Measurements from ENCODE around the gene MCRS1.
A peak's percentile ranks its signal among the peaks of the same experiment; 100 is the strongest.
"Not testable (repeated sequence)": the region's sequence is repeated elsewhere in the genome, so short reads cannot be mapped to it uniquely, and the experiment has no call there.

The MCRS1 gene, protein sequence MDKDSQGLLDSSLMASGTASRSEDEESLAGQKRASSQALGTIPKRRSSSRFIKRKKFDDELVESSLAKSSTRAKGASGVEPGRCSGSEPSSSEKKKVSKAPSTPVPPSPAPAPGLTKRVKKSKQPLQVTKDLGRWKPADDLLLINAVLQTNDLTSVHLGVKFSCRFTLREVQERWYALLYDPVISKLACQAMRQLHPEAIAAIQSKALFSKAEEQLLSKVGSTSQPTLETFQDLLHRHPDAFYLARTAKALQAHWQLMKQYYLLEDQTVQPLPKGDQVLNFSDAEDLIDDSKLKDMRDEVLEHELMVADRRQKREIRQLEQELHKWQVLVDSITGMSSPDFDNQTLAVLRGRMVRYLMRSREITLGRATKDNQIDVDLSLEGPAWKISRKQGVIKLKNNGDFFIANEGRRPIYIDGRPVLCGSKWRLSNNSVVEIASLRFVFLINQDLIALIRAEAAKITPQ

DNA sequence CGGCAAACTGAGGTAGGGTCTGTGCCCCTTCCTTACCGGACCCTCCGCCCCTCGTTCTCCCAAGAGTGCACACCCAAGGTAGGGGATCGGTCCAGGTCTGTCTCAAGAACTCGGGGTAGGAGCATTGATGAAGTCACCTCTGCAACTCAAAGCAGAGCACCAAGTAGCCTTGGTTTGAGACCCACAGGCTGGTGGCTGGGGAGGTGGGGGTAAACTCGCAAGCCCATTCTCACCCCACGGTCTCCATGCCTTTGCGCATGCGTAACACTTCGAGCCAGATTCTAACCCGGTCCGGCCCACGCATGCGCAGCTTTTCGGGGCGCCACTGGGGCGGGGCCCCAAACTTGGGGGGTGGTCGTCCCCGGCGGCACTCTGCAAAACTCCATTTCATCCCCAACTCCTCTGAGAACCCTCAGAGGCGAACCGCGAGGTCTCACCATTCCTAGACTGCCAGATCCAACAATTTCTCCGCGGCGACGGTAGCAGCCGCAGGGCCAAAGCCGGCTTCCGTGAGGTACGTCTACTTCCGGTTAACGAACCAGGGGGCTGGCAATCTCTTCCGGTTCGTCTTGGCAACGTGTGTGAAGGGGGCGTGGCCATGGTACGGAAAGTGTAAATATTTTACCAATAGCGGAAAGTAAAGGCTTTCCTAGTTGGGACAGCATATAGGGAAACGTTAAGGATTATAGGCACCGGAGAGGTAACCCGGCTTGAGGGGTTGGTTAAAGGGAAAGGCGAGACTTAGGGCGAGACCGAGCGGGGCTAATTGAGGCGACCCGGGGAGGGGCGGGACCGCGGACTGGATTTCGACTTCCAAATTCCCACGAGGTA lies at the start of gene MCRS1:
Gene MCRS1 (minus strand): TSS at position 532 of the 831 bp plus-strand sequence. CDS start 1,411 bp downstream, outside the sequence.
- ATAC-seq: peak; percentile 96
- H3K27ac Mint-ChIP-seq: peak within 1 kb of the TSS; percentile 97
- no peaks in the 10 kb centered on the region for H3K27me3 Mint-ChIP-seq
- H3K9me3 Mint-ChIP-seq: no peaks in the 10 kb centered on the region
- peak within 1 kb of the TSS; percentile 99 for H3K4me3 Mint-ChIP-seq
- peaks cover 51% of the 10 kb centered on the region for H3K4me1 Mint-ChIP-seq
- peaks cover 30% of the 10 kb centered on the region for H3K36me3 Mint-ChIP-seq

DNA sequence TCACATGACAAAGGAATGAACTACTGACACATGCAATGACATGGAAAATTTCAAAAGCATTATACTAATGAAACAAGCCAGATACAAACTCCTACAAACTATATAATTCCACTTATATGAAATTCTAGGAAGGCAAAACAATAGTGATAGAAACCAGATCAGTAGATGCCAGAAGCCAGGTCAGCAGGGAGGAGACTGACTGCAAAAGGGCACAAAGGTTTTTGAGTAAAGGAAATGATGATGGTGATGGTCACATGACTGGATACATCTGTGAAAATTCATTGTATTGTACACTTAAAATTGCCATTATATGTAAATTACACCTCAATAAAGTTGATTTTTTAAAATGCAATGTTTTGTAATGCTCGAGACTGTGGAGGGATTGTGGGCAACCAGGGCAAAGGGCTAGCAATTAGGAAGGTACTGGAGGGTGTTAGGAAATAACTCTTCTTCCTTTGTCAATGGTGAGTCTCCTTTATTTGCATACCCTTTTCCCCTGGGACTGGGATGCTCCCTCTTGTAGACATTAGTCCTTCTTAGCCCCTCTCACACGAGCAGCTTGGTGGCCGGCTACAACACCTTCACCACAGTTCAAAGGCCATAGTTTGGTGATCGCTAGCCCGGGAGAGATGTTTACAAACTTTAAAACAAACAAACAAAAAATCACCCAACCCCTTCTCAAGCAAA lies 48.7 kb upstream of the MCRS1 start:
- Mint-ChIP-seq H3K9me3 (no peaks in the 10 kb centered on the region), H3K4me3 (no peak overlapping the region), H3K4me1 (peaks cover 22% of the 10 kb centered on the region), H3K36me3 (no peaks in the 10 kb centered on the region), H3K27ac (no peak overlapping the region), H3K27me3 (peaks cover 17% of the 10 kb centered on the region)
- no peak for ATAC-seq

DNA sequence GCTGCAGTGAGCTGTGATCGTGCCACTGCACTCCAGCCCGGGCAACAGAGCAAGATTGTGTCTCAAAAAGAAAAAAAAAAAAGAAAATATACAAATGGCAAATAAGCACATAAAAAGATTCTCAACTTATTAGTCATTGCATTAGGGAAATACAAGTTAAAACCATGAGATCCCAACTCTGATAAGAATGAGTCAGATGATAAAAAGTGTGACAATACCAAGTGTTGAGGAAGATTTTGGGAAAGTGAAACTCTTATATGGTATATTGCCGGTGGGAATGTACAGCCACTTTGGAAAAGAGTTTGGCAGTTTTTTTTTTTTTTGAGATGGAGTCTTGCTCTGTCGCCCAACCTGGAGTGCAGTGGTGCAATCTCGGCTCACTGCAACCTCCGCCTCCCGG lies 47.8 kb upstream of the MCRS1 start:
- Mint-ChIP-seq H3K27me3 (peaks cover 17% of the 10 kb centered on the region), H3K9me3 (no peaks in the 10 kb centered on the region), H3K36me3 (no peaks in the 10 kb centered on the region), H3K4me3 (no peak overlapping the region), H3K4me1 (peaks cover 13% of the 10 kb centered on the region), H3K27ac (no peak overlapping the region)
- ATAC-seq: no peak

DNA sequence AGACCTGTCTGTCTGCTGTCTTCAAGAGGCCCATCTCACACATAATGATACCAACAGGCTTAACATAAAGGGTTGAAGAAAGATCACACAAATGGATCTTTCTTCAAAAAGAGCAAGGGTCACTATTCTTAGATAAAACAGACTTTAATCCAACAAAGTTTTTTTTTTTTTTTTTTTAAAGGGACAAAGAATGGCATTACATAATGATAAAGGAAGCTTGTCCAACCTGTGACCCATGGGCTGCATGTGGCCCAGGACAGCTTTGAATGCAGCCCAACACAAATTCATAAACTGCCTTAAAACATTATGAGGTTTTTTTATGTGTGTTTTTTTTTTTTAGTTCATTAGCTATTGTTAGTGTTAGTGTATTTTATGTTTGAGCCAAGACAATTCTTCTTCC lies 44.3 kb upstream of the MCRS1 start:
- Mint-ChIP-seq H3K27ac (no peak overlapping the region), H3K9me3 (no peaks in the 10 kb centered on the region), H3K4me3 (no peak overlapping the region), H3K4me1 (peaks cover 7% of the 10 kb centered on the region), H3K27me3 (peaks cover 10% of the 10 kb centered on the region), H3K36me3 (no peaks in the 10 kb centered on the region)
- no peak for ATAC-seq

DNA sequence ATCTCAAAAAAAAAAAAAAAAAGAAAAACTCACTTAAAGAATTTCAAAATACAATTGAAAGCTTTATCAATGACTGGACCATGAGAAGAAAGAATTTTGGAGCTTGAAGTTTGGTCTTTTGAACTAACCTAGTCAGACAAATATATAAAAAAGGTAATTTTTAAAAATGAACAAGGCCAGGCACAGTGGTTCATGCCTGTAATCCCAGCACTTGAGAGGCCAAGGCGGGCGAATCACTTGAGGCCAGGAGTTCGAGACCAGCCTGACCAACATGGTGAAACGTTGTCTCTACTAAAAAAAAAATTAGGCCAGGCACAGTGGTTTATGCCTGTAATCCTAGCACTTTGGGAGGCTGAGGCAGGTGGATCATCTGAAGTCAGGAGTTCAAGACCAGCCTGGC lies 42.8 kb upstream of the MCRS1 start:
- not testable (repeated sequence) for ATAC-seq, H3K36me3 Mint-ChIP-seq, H3K9me3 Mint-ChIP-seq, H3K4me3 Mint-ChIP-seq, H3K27ac Mint-ChIP-seq, H3K4me1 Mint-ChIP-seq
- peaks cover 19% of the 10 kb centered on the region for H3K27me3 Mint-ChIP-seq

DNA sequence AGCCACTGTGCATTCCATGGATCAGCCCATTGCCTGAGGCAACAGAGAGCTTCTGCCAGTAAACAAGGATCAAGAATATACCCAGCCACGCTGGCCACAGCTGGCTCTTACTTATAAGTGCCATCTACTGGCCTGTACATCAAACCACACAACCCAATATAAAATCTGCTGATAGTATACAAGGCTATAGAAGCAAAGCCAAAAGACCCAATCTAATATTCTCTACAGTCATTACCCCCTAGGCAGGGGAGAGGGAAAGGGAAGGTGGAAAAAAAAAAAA lies 41.9 kb upstream of the MCRS1 start:
- Mint-ChIP-seq H3K27me3 (peaks cover 19% of the 10 kb centered on the region), H3K4me1 (no peaks in the 10 kb centered on the region), H3K4me3 (no peak overlapping the region), H3K27ac (no peak overlapping the region), H3K9me3 (no peaks in the 10 kb centered on the region), H3K36me3 (no peaks in the 10 kb centered on the region)
- no peak for ATAC-seq

DNA sequence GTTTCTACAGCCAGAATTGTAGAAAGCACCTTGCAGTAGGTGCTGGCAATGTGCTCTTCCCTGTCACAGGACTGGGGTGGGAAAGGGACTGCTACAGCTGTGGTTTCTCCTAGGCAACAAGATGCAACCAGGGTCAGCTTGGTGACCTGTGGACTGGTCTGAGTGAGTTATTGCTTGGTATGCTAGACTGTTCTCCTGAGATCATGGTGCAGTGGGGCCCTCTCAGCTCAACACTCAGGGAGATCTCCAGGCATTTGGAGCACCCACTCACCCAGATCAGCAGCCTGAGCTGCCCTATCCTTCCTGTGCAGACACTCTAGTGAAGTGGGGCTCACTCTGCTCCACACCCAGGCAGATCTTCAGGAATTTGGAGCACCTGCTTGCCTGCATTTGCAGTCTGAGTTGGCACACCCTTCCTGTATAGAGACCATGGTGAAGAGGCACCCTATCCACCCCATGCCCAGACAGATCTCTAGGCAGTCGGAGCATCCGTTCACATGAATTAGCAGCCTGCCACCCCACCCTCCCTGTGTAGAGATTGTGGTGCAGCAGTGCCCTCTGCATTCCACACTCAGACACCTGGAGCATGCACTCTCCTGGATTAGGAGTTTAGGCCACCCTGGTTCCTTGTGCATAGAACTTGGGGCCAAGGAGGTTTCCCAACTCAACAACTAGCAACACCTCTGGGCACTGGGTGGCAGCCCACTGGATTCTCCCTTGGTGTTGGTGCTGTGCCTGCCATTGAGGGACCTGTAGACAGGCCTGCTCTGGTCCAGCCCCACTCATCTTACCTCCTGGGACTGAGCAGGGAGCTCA lies 41.3 kb upstream of the MCRS1 start:
- H3K27ac Mint-ChIP-seq: no peak overlapping the region
- H3K36me3 Mint-ChIP-seq: no peaks in the 10 kb centered on the region
- H3K4me3 Mint-ChIP-seq: no peak overlapping the region
- no peak for ATAC-seq
- H3K4me1 Mint-ChIP-seq: no peaks in the 10 kb centered on the region
- H3K27me3 Mint-ChIP-seq: peaks cover 15% of the 10 kb centered on the region
- no peaks in the 10 kb centered on the region for H3K9me3 Mint-ChIP-seq

DNA sequence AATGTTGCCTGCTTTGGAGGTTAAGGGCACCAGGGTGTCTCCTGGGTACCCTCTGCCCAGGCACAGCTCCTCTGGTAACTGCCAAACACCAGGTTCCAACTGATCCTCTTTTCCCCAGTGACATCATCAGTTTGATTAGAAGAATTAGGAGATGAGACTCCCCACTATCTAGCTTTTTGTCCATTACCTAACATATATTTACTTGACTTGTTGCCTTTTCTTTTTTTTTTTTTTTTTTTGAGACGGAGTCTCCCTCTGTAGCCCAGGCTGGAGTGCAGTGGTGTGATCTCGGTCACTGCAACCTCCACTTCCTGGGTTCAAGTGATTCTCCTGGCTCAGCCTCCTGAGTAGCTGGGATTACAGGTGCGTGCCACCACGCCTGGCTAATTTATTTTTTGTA lies 37.6 kb upstream of the MCRS1 start, which contains the start of gene FAM186B:
Gene FAM186B (minus strand): TSS at position 101 of the 400 bp plus-strand sequence. CDS start 162 bp downstream, outside the sequence.
- not testable (repeated sequence) for H3K9me3 Mint-ChIP-seq, H3K27ac Mint-ChIP-seq, H3K36me3 Mint-ChIP-seq, ATAC-seq, H3K4me1 Mint-ChIP-seq, H3K4me3 Mint-ChIP-seq
- peaks cover 12% of the 10 kb centered on the region for H3K27me3 Mint-ChIP-seq

DNA sequence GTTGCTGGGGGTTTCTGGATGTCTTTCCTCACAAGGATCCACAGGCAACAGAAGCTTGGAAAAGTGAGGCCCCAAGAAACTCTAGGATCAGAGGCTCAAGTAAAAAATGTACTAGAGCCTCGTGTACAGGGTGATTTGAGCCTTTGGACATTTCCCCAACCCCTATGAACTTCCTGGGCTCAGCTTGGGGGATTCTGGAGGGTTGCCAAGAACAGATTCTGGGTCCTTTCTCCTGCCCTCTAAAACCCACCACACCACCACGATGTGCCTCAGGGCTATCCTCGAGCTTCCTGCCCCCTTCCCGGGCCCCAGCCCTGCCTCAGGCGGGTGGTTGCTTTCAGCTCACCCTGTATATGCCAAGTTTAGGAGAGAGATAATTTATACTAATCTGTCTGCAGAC lies 36.9 kb upstream of the MCRS1 start:
- no peaks in the 10 kb centered on the region for H3K9me3 Mint-ChIP-seq
- peaks cover 8% of the 10 kb centered on the region for H3K36me3 Mint-ChIP-seq
- H3K4me1 Mint-ChIP-seq: no peaks in the 10 kb centered on the region
- H3K27ac Mint-ChIP-seq: no peak overlapping the region
- no peak overlapping the region for H3K4me3 Mint-ChIP-seq
- H3K27me3 Mint-ChIP-seq: peaks cover 12% of the 10 kb centered on the region
- no peak for ATAC-seq

DNA sequence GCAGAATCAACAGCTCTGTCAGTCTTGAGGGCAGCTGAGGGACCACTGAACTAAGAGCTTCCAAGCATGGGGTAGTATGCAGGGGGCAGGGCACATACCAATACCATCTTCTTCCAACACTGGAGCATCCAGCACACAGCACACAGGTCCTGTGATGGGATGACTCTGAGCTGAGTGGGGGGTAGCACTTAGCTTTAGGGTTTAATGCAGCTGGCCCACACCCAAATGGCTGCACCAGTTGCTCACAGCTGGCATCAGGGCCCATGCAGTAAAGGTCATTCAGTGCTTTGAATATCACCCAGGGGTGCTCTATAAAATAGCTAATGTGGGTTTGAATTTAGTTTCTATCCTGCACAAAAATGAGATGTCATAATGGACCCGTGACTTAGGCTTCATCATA lies 35.8 kb upstream of the MCRS1 start:
- Mint-ChIP-seq H3K9me3 (no peaks in the 10 kb centered on the region), H3K27ac (no peak overlapping the region), H3K4me1 (no peaks in the 10 kb centered on the region), H3K36me3 (peaks cover 8% of the 10 kb centered on the region), H3K4me3 (no peak overlapping the region), H3K27me3 (peaks cover 12% of the 10 kb centered on the region)
- no peak for ATAC-seq

DNA sequence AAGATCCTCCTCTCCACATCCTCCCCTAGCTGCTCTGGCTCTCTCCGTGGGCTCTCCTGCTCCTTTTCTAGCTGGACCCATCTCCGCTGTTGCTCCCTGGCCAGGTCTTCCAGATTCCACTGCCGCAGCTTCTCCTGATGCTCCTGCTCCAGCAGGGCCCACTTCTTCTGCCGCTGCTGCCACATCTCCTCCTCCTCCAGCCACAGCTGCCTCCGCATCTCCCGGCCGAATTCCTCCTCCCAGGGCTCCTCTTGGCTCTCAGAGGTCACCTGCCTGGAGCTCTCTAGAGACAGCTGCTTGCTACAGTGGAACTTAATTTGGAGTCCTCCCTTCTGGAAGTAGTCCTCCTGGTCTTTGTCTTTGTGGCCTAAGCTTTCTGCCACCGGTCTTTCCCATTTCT lies 32.0 kb upstream of the MCRS1 start:
- Mint-ChIP-seq H3K27ac (no peak overlapping the region), H3K4me1 (no peaks in the 10 kb centered on the region), H3K27me3 (no peaks in the 10 kb centered on the region), H3K4me3 (no peak overlapping the region), H3K36me3 (peaks cover 8% of the 10 kb centered on the region), H3K9me3 (no peaks in the 10 kb centered on the region)
- no peak for ATAC-seq

DNA sequence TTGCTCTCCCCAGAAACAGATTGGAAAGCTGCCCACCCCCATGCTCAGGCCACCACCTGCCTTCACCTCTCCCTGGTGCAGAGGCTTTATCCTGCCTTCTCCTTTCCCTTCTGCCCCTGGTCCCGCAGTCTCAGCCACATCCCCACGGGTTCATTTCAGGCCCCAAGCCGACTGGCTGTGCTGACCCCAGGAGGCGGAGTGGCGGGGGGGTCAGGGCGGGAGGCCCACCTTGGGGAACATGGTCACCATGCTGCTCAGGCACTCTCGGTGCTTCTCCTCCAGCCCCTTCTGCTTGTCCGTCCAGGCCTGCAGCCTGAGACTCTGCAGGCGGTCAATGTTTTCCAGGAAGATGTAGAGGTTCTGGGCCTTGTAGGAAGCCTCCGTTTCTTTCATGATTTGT lies 30.6 kb upstream of the MCRS1 start:
- Mint-ChIP-seq H3K4me1 (no peaks in the 10 kb centered on the region), H3K4me3 (no peak overlapping the region), H3K9me3 (no peaks in the 10 kb centered on the region), H3K27me3 (no peaks in the 10 kb centered on the region), H3K36me3 (peaks cover 8% of the 10 kb centered on the region), H3K27ac (no peak overlapping the region)
- ATAC-seq: no peak

DNA sequence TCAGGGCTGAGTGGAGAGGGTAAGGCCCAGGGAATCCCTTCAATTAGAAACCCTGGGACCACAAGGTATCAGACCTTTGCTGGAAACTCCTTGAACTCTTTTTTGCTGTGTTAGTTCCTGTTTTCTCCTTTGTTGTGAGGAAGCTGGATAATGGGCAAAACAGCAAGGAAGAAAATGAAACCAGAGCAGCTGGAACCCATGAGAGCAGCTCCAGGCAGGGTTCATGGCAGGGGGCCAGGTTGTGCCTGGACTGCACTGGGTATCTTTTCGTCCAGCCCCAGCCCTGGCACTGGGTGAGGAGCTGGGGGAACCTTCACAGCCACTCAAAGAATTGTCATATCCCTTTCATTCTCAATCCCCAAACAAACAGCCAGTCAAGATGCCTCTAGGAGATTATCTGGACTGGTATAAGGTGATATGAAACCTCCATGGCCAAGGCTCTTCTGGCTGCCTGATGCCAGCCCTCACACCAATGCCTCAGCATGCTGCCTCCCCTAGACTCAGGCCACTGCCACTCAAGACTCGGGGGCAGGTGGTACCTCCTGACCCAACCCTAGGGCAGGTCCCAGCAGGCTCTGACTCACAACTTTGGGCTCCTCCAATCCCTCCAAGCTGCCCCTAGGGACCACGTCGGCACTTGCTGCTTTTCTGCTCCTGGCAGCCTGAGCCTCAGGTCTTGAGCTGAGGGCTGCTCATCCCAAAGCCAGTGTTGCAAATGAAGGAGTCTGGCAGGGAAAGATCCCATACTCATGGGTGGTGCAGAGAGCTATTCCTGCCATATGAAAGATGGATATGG lies 21.0 kb upstream of the MCRS1 start:
- H3K27ac Mint-ChIP-seq: no peak overlapping the region
- ATAC-seq: no peak
- H3K4me3 Mint-ChIP-seq: no peak overlapping the region
- peaks cover 54% of the 10 kb centered on the region for H3K36me3 Mint-ChIP-seq
- H3K27me3 Mint-ChIP-seq: no peaks in the 10 kb centered on the region
- peaks cover 6% of the 10 kb centered on the region for H3K9me3 Mint-ChIP-seq
- no peaks in the 10 kb centered on the region for H3K4me1 Mint-ChIP-seq

DNA sequence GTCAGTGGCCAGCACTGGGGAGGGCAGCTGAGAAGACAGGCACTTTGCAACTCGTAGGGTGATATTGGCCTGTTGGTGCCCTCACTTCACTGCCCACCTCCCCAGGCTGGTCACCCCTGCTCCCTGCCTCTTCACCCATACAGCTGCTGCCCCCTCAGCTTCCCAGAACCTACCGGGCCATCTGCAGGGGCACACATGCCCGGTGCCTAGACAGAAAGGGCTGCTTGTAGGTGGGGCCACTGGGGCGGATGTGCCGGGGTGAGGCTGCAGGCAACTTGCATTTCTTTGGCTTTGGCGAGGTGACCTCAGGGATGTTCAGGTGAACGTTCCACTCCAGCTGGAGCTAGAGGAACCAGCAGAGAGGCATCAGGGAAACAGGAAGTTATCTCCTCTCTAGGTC lies 20.3 kb upstream of the MCRS1 start:
- ATAC-seq: no peak
- Mint-ChIP-seq H3K4me1 (no peaks in the 10 kb centered on the region), H3K27ac (no peak overlapping the region), H3K36me3 (peaks cover 60% of the 10 kb centered on the region), H3K4me3 (no peak overlapping the region), H3K27me3 (no peaks in the 10 kb centered on the region), H3K9me3 (peaks cover 6% of the 10 kb centered on the region)
